ENCODE data around the gene TNS1.

TNS1 gene

GRCh38 chr2:218015586-218016521, 13.1 kb upstream of the TNS1 start:
- DNase-seq: no peak

- DNase-seq: no peak
These were observed 12.2 kb upstream of the TNS1 start for GRCh38 chr2:218014706-218015585.

- DNase-seq: no peak
These were observed 10.5 kb upstream of the TNS1 start for GRCh38 chr2:218013289-218013688.

- DNase-seq: no peak
These were observed 9.5 kb upstream of the TNS1 start for GRCh38 chr2:218012284-218012683.

GRCh38 chr2:218011653-218012040, 8.9 kb upstream of the TNS1 start:
- DNase-seq: no peak

GRCh38 chr2:218010984-218011652, 8.3 kb upstream of the TNS1 start:
- no peak for DNase-seq

GRCh38 chr2:218010140-218010983, 7.6 kb upstream of the TNS1 start:
- DNase-seq: peak; percentile 20

- no peak for DNase-seq
These were observed 7.0 kb upstream of the TNS1 start for GRCh38 chr2:218009765-218010139.

GRCh38 chr2:218009231-218009630, 6.4 kb upstream of the TNS1 start:
- DNase-seq: no peak

GRCh38 chr2:218008060-218009040, 5.6 kb upstream of the TNS1 start:
- no peak for DNase-seq

GRCh38 chr2:218006741-218007140, 3.9 kb upstream of the TNS1 start:
- DNase-seq: no peak

- DNase-seq: no peak
These were observed 2.7 kb upstream of the TNS1 start for GRCh38 chr2:218005486-218005885.

GRCh38 chr2:218005028-218005427, 2.2 kb upstream of the TNS1 start:
- DNase-seq: no peak

- DNase-seq: no peak
These were observed 1.2 kb upstream of the TNS1 start for GRCh38 chr2:218003981-218004419.

GRCh38 chr2:218003281-218003944, 618 bp upstream of the TNS1 start:
- no peak for DNase-seq

GRCh38 chr2:218002143-218002844, 501 bp downstream of the TNS1 start:
- DNase-seq: no peak

- DNase-seq: no peak
These were observed 1.2 kb downstream of the TNS1 start for GRCh38 chr2:218001629-218002028.

- no peak for DNase-seq
These were observed 2.7 kb downstream of the TNS1 start for GRCh38 chr2:218000136-218000535.

GRCh38 chr2:217999595-217999959, 3.2 kb downstream of the TNS1 start:
- DNase-seq: no peak
